NB4 (cell line): ENCODE data around the gene OPCML.

Source experiments
- DNase-seq: peaks from one replicate; pipeline ENCODE4 v3.0.0; 2010; ENCODE audit warnings: low read depth
- H3K4me3 ChIP-seq: one replicate; pipeline ENCODE4 v1.5.1; 2011; ENCODE audit warnings: mild to moderate bottlenecking, low read depth, low read length, moderate library complexity
- CTCF ChIP-seq: IDR thresholded peaks from one replicate; pipeline ENCODE4 v1.5.1; 2012; ENCODE audit warnings: low read depth, low read length
- MYC ChIP-seq: IDR thresholded peaks from 2 replicates; pipeline ENCODE4 v1.6.1; 2011; ENCODE audit warnings: low read depth, low read length
- POLR2A ChIP-seq: IDR thresholded peaks from 2 replicates; pipeline ENCODE4 v1.6.1; 2011; ENCODE audit warnings: mild to moderate bottlenecking; ENCODE audit not compliant: insufficient read length; ENCODE audit errors: extremely low read depth
- TF ChIP-seq, protein P1 (sequence below): IDR thresholded peaks from 2 replicates; pipeline ENCODE4 v1.6.1; 2011; ENCODE audit warnings: low read depth, low read length

The OPCML gene

GRCh38 chr11:133533205-133533604 lies 904 bp upstream of the OPCML start:
- no peak for TF ChIP-seq POLR2A
- TF ChIP-seq, protein P1, sequence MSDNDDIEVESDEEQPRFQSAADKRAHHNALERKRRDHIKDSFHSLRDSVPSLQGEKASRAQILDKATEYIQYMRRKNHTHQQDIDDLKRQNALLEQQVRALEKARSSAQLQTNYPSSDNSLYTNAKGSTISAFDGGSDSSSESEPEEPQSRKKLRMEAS = no peak
- no peak for TF ChIP-seq MYC
- TF ChIP-seq CTCF = no peak
- H3K4me3 ChIP-seq = no peak overlapping the region
- no peak for DNase-seq

- TF ChIP-seq, protein P1 = no peak
- TF ChIP-seq MYC (no peak), CTCF (no peak), POLR2A (no peak)
- DNase-seq = no peak
- H3K4me3 ChIP-seq = no peak overlapping the region
Measured at GRCh38 chr11:133531458-133531857, 843 bp downstream of the OPCML start.

DNA sequence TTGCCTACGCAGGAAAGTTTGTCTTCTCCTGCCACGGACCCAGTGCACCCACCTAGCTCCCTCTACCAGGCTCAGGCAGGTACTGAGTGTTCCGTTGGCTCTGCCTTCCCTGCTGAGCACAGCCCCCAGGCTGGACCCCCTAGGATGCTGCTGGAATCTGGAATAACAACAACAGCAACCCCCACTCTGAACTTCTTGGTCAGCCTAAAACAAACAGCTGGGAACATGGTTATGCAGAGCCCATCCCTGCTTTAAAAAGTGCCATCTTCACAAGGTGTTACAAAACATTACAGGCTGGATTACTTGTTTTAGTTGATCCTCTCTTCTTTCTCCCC lies 1.8 kb downstream of the OPCML start:
- H3K4me3 ChIP-seq = no peak overlapping the region
- TF ChIP-seq, protein P1 = no peak
- TF ChIP-seq MYC (no peak), POLR2A (no peak), CTCF (no peak)
- no peak for DNase-seq

- H3K4me3 ChIP-seq = no peak overlapping the region
- DNase-seq = no peak
- TF ChIP-seq, protein P1 = no peak
- TF ChIP-seq POLR2A = no peak
- no peak for TF ChIP-seq CTCF
- TF ChIP-seq MYC = no peak
Measured at GRCh38 chr11:133529807-133530500, 2.3 kb downstream of the OPCML start.

GRCh38 chr11:133526790-133527189 lies 5.5 kb downstream of the OPCML start:
- DNase-seq = no peak

More at GRCh38 chr11:133526790-133527189, 5.5 kb downstream of the OPCML start:
- H3K4me3 ChIP-seq = no peak overlapping the region
- no peak for TF ChIP-seq POLR2A
- TF ChIP-seq CTCF = no peak
- TF ChIP-seq MYC = no peak
- TF ChIP-seq, protein P1 = no peak
